IgD-negative memory B cell (primary cell): Measurements from ENCODE around the gene NLGN1. TPM values are rescaled to one million over a fixed set of nuclear protein-coding genes. Genes with fewer than 3 reads are reported as not detected.
A peak's percentile ranks its signal among the peaks of the same experiment; 100 is the strongest.

Experiments
- H3K27ac Mint-ChIP-seq, 3 donors: one replicate each; pipeline ENCODE4 v1.8.0; 2020 to 2022; ENCODE audit warnings: mild to moderate bottlenecking in 3 of 3, mixed read lengths in 3 of 3, moderate library complexity in 1 of 3
- H3K27me3 Mint-ChIP-seq: one replicate; pipeline ENCODE4 v1.8.0; 2021; ENCODE audit warnings: mixed read lengths
- H3K36me3 Mint-ChIP-seq: one replicate; pipeline ENCODE4 v1.8.0; 2020; ENCODE audit warnings: mild to moderate bottlenecking, mixed read lengths
- H3K4me1 Mint-ChIP-seq, 3 donors: one replicate each; pipeline ENCODE4 v1.8.0; 2020 to 2022; ENCODE audit warnings: mixed read lengths in 3 of 3, mild to moderate bottlenecking in 1 of 3
- H3K4me3 Mint-ChIP-seq, 4 donors: one replicate each; pipeline ENCODE4 v1.8.0; 2020 to 2022; ENCODE audit warnings: mild to moderate bottlenecking in 4 of 4, mixed read lengths in 4 of 4, moderate library complexity in 3 of 4
- H3K9me3 Mint-ChIP-seq, 3 donors: one replicate each; pipeline ENCODE4 v1.8.0; 2020 to 2021; ENCODE audit warnings: mixed read lengths in 3 of 3, mild to moderate bottlenecking in 1 of 3
- polyA plus RNA-seq: library from polyadenylated mRNA; unstranded; fragments of 300-500 nt; fragmentation: Illumina TruSeq; gene quantifications from one replicate; pipeline ENCODE4 v1.2.3, GENCODE V29; 2021

The NLGN1 gene
- polyA plus RNA-seq, 1 donor from 2014 or later = not detected

GRCh38 chr3:174168538-174169254 is 771.2 kb downstream of the NLGN1 start:
- Mint-ChIP-seq H3K27ac (no peak overlapping the region), H3K36me3 (no peaks in the 10 kb centered on the region), H3K9me3 (peaks cover 2 to 13% (median 13%) of the 10 kb centered on the region in 3 donors), H3K4me1 (no peaks in the 10 kb centered on the region), H3K27me3 (no peaks in the 10 kb centered on the region), H3K4me3 (no peak overlapping the region)

DNA sequence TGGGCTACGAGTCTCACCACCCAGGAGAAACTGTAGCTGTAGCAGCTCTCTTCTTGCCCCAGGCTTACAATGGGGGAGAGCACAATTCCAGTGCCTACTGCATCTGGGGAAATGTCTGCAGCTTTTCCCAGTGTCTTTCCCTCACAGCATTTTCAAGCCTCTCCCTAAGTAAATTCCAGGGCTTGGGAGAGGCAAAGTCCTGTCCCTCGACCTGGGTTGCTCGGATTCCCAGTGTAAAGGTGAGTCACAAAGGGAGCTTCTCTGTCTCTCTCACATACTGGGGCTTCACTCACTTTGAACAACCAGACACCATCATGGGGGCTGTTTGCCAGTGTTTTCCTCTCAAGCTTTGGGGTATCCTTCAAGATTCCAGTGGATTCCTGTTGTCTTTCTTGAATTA is 772.2 kb downstream of the NLGN1 start:
- no peaks in the 10 kb centered on the region for H3K36me3 Mint-ChIP-seq
- H3K4me1 Mint-ChIP-seq = no peaks in the 10 kb centered on the region
- H3K27me3 Mint-ChIP-seq = no peaks in the 10 kb centered on the region
- peaks cover 1 to 11% (median 9%) of the 10 kb centered on the region in 3 donors for H3K9me3 Mint-ChIP-seq
- H3K4me3 Mint-ChIP-seq = no peak overlapping the region
- no peak overlapping the region for H3K27ac Mint-ChIP-seq

- Mint-ChIP-seq H3K27me3 (no peaks in the 10 kb centered on the region), H3K9me3 (peaks cover 1 to 11% (median 4%) of the 10 kb centered on the region in 3 donors), H3K27ac (no peak overlapping the region)
These were observed 772.7 kb downstream of the NLGN1 start for GRCh38 chr3:174170248-174170647.

GRCh38 chr3:174186377-174186989 is 788.9 kb downstream of the NLGN1 start:
- H3K36me3 Mint-ChIP-seq = no peaks in the 10 kb centered on the region
- no peak overlapping the region for H3K4me3 Mint-ChIP-seq
- H3K27me3 Mint-ChIP-seq = no peaks in the 10 kb centered on the region
- H3K9me3 Mint-ChIP-seq = peaks cover 0 to 6% (median 0%) of the 10 kb centered on the region in 3 donors
- H3K4me1 Mint-ChIP-seq = no peaks in the 10 kb centered on the region
- no peak overlapping the region for H3K27ac Mint-ChIP-seq

More at GRCh38 chr3:174170248-174170647, 772.7 kb downstream of the NLGN1 start:
- Mint-ChIP-seq H3K36me3 (no peaks in the 10 kb centered on the region), H3K4me3 (no peak overlapping the region), H3K4me1 (no peaks in the 10 kb centered on the region)

DNA sequence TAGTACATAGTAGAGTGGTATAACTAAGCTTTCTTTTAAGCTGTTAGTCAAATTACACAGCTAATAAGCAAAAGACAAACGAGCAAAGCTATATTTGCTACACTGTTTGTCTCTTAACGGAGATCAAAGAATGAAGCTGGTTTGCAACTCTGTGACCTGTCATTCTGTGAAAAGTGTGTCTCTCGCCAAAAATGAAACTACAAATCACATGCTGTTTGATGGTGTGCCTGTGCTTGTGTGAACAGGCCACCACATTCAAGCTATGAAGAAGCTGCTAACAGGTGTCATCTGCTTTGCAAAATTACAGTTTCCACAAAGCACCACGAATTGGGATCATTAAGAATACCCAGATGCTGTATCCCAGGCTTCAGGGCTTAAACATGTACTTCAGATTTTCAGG is 793.8 kb downstream of the NLGN1 start:
- no peak overlapping the region for H3K4me3 Mint-ChIP-seq
- no peaks in the 10 kb centered on the region for H3K4me1 Mint-ChIP-seq
- no peak overlapping the region for H3K27ac Mint-ChIP-seq
- H3K9me3 Mint-ChIP-seq = peaks cover 0 to 5% (median 4%) of the 10 kb centered on the region in 3 donors
- no peaks in the 10 kb centered on the region for H3K36me3 Mint-ChIP-seq
- H3K27me3 Mint-ChIP-seq = no peaks in the 10 kb centered on the region

DNA sequence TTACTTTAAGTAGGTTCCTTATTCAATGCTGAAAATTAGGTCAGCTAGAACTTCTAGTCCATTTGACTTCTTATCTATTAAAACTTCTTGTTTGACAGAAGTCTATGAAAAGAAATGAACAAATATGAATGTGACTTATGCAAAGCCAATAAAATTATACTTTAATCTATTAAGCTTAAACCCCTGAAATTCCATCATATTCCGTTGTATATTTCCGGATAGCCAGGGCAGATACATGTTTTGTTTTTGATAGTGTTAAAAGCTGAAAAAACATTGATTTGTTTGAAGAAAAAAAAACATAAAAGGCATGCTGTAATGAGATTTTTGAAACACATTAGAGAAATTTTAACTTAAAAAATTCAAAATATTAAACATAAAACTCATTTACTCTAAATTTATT is 794.4 kb downstream of the NLGN1 start:
- Mint-ChIP-seq H3K27ac (no peak overlapping the region), H3K9me3 (peaks cover 0 to 5% (median 4%) of the 10 kb centered on the region in 3 donors), H3K36me3 (no peaks in the 10 kb centered on the region), H3K27me3 (no peaks in the 10 kb centered on the region), H3K4me3 (no peak overlapping the region), H3K4me1 (no peaks in the 10 kb centered on the region)

DNA sequence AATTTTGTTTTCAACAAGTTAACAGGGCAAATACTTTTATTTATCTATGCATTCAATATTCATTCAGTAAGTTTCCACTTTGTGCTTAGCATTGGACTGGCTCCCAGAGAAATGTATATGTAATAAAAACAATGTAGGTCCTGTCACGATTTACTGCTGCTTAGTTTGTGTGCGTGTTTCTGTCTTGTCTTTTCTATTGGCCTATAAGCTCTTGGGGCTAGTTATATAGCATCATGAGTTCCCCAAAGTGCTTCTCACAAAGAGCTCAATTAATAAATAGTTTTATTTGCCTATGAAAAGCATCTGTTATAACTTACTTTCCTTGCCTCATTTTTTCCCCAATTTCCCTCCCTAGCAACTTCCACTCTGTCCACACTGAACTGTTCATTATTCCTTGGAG is 794.9 kb downstream of the NLGN1 start:
- H3K9me3 Mint-ChIP-seq = peaks cover 0 to 5% (median 4%) of the 10 kb centered on the region in 3 donors
- no peaks in the 10 kb centered on the region for H3K36me3 Mint-ChIP-seq
- H3K4me1 Mint-ChIP-seq = no peaks in the 10 kb centered on the region
- H3K27me3 Mint-ChIP-seq = no peaks in the 10 kb centered on the region
- H3K27ac Mint-ChIP-seq = no peak overlapping the region
- no peak overlapping the region for H3K4me3 Mint-ChIP-seq

GRCh38 chr3:174193604-174194003 is 796.1 kb downstream of the NLGN1 start:
- Mint-ChIP-seq H3K36me3 (no peaks in the 10 kb centered on the region), H3K4me3 (no peak overlapping the region), H3K4me1 (no peaks in the 10 kb centered on the region), H3K9me3 (peaks cover 0 to 5% (median 4%) of the 10 kb centered on the region in 3 donors), H3K27me3 (no peaks in the 10 kb centered on the region), H3K27ac (no peak overlapping the region)

GRCh38 chr3:174197416-174197815 is 799.9 kb downstream of the NLGN1 start:
- H3K27ac Mint-ChIP-seq = no peak overlapping the region
- peaks cover 0 to 2% (median 0%) of the 10 kb centered on the region in 3 donors for H3K4me1 Mint-ChIP-seq
- H3K27me3 Mint-ChIP-seq = no peaks in the 10 kb centered on the region
- no peak overlapping the region for H3K4me3 Mint-ChIP-seq
- H3K36me3 Mint-ChIP-seq = no peaks in the 10 kb centered on the region
- peaks cover 0 to 9% (median 5%) of the 10 kb centered on the region in 3 donors for H3K9me3 Mint-ChIP-seq

- Mint-ChIP-seq H3K27me3 (no peaks in the 10 kb centered on the region), H3K27ac (no peak overlapping the region), H3K9me3 (peaks cover 0 to 7% (median 5%) of the 10 kb centered on the region in 3 donors), H3K36me3 (no peaks in the 10 kb centered on the region), H3K4me1 (peaks cover 0 to 2% (median 0%) of the 10 kb centered on the region in 3 donors), H3K4me3 (no peak overlapping the region)
These were observed 800.7 kb downstream of the NLGN1 start for GRCh38 chr3:174198199-174198598.

- Mint-ChIP-seq H3K36me3 (no peaks in the 10 kb centered on the region), H3K4me1 (peaks cover 0 to 2% (median 0%) of the 10 kb centered on the region in 3 donors), H3K9me3 (peaks cover 0 to 7% (median 5%) of the 10 kb centered on the region in 3 donors), H3K27ac (no peak overlapping the region), H3K27me3 (no peaks in the 10 kb centered on the region), H3K4me3 (no peak overlapping the region)
These were observed 802.2 kb downstream of the NLGN1 start for GRCh38 chr3:174199696-174200095.

- Mint-ChIP-seq H3K27ac (peak overlapping the region in 1 of 3 donors; percentile 17), H3K9me3 (peaks cover 0 to 5% (median 5%) of the 10 kb centered on the region in 3 donors), H3K4me1 (peaks cover 0 to 3% (median 0%) of the 10 kb centered on the region in 3 donors), H3K4me3 (no peak overlapping the region), H3K27me3 (no peaks in the 10 kb centered on the region), H3K36me3 (no peaks in the 10 kb centered on the region)
These were observed 804.6 kb downstream of the NLGN1 start for GRCh38 chr3:174202116-174202515.

GRCh38 chr3:174202561-174202960 is 805.0 kb downstream of the NLGN1 start:
- no peaks in the 10 kb centered on the region for H3K36me3 Mint-ChIP-seq
- H3K4me1 Mint-ChIP-seq = peaks cover 0 to 3% (median 0%) of the 10 kb centered on the region in 3 donors
- no peak overlapping the region for H3K27ac Mint-ChIP-seq
- H3K27me3 Mint-ChIP-seq = no peaks in the 10 kb centered on the region
- no peak overlapping the region for H3K4me3 Mint-ChIP-seq
- peaks cover 0 to 5% (median 5%) of the 10 kb centered on the region in 3 donors for H3K9me3 Mint-ChIP-seq

- H3K4me3 Mint-ChIP-seq = no peak overlapping the region
- no peak overlapping the region for H3K27ac Mint-ChIP-seq
- peaks cover 0 to 3% (median 0%) of the 10 kb centered on the region in 3 donors for H3K4me1 Mint-ChIP-seq
- H3K9me3 Mint-ChIP-seq = peaks cover 0 to 4% (median 2%) of the 10 kb centered on the region in 3 donors
- H3K27me3 Mint-ChIP-seq = no peaks in the 10 kb centered on the region
- no peaks in the 10 kb centered on the region for H3K36me3 Mint-ChIP-seq
These were observed 807.2 kb downstream of the NLGN1 start for GRCh38 chr3:174204765-174205164.

DNA sequence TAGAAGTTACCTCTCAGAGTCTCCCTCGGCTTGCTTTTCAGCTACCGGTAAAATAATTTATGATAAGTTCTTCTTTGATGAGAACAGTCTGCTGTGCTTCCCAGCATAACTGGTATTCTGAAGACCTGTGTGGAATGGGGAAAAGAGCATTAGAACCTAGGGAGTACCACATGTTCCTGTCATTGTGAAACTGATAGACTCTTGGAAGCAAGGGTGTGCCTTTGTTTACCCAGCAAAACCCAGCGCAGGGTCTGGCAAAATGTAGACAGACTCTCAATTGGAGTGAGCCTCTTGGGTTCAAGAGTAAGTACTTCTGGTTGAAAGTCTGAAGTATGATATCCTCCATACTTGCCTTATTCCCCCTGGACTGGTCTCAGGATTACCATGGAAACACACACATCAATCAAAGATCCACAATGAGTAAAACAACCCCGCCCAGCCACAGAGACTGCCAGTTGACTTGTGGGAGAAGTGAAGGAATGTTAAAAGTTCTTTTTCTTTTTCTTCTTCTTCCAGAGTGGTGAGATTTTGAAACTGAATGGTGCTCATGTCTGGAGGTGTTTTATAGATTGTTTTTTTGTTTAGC is 809.2 kb downstream of the NLGN1 start:
- no peaks in the 10 kb centered on the region for H3K27me3 Mint-ChIP-seq

More for the DNA sequence above, 809.2 kb downstream of the NLGN1 start:
- H3K36me3 Mint-ChIP-seq = no peaks in the 10 kb centered on the region
- peaks cover 0 to 3% (median 0%) of the 10 kb centered on the region in 3 donors for H3K4me1 Mint-ChIP-seq
- no peak overlapping the region for H3K4me3 Mint-ChIP-seq
- H3K9me3 Mint-ChIP-seq = peaks cover 0 to 4% (median 2%) of the 10 kb centered on the region in 3 donors
- H3K27ac Mint-ChIP-seq = no peak overlapping the region
